ENCODE results near the gene P2RY13.
A peak's percentile ranks its signal among the peaks of the same experiment; 100 is the strongest.

The P2RY13 gene

DNA sequence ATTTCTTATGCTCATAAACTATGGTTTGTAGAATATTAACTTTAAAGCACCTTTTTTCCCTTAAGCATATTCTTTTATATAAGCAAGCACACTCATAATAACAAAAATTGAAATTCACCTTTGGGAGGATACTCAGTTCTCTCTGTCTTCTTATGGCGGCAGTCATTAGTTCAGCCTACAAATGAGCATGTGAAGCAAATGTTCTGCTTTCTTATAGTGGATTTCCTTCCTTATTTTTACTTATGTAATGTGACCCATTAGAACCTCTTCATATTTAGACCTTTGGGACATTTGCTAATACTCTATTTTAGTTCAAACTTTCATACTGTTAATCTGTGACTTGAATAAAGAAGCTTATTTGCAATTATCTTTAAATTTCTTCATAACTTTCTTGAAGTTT is at the start of gene P2RY13:
P2RY13 (minus strand) TSS at position 187 of the 400 bp plus-strand sequence; CDS start at position 166, 21 bp downstream.
- DNase-seq, result no peak

DNA sequence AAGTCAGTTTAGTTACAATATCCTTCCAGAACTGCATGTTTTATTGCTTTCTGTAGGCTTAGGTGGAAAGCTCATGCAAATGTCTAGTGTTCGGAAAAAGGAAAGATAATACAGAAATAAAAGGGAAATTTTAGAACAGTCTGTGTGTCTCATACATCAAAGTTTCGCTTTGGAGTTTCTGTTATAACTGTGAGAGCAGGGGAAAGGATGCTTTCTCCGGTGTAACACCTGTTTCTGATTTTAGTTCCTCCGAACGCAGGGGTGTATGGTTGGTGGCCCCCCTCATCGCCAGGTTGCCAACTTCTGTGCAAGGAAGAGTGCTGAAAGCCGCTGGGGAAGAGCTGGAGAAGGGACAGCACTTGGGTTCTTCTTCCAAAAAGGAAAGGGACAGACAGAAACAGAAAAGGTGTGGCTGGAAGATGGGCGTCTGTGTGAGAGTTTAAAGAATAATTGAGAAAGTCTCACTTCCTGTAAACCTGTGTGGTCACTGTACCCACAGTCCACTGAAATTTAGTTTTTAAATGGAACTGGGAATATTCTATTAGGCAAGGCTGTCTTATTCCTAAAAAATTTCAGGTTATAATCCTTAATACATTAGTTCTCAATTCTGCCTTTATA is 48.5 kb upstream of the P2RY13 start:
- DNase-seq, result no peak

DNA sequence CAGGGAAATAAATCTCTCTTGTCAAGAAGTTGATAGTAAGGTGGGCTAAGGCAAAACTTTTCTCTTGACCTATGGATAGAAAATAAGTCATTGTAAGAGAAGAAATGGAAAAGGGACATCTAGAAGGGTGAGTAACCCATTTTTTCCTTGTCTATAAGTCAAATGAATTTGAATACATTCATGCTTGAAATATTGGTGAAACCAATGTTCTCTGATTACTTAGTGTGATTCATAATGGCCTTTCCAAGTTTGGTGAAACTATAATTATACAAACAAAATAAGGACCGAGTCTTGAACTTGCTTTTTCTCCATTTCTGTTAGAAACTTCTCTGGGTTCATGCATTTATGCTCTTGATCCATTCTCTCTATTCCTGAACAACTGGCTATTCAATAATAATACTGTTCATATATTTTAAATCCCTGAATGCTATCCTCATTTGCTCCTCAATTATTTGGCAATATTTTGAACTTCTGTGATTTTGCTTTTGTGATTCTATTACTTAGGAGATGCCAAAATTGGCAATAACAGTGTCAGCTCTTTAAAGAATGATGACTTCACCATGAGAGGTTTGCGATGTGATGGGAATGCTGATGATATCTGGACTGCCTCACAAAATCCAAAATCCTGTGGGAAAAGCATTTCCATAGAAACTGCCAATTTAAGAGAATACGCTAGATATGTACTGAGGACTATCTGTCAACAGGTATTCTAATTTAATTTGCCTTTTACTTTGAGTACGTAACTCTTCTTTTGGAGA is 42.9 kb upstream of the P2RY13 start:
- DNase-seq, result no peak

DNA sequence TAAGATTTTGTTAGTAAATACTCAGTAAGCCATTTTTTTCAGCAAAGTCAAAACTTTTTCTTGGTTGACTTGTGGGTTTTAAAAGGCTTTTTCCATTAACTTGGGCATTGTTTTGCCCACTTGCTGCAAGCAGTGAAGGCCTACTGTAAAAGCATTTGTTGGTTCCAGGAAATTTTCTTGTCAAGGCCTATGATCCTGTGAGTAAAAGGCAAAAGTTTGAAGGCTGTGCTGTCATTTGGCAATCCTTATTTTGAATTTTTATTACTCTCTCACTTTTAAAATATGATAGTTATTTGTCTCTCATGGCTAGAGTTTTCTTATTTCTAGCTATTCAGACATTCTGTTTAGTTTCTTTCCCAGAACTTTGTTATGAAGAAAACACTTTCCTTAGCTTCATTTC is 42.2 kb upstream of the P2RY13 start:
- DNase-seq, result no peak

DNA sequence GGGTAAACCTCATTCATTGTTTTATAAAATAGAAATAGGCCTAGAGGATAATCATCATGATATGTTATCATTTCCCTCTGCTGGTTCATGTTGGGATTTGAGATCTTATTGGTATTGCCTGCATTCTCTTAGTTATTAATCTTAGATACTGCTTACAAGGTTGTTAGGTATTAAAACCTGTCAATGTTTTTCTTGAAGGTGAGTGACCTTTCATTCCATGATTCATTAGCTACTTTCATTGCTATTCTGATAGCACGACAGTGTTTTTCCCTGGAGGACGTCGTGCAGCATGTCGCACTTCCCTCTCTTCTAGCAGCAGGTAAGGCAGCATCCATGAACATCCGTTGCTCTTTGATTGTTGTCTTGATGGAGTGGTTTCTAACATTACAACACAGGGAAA is 38.1 kb upstream of the P2RY13 start:
- no peak for DNase-seq

DNA sequence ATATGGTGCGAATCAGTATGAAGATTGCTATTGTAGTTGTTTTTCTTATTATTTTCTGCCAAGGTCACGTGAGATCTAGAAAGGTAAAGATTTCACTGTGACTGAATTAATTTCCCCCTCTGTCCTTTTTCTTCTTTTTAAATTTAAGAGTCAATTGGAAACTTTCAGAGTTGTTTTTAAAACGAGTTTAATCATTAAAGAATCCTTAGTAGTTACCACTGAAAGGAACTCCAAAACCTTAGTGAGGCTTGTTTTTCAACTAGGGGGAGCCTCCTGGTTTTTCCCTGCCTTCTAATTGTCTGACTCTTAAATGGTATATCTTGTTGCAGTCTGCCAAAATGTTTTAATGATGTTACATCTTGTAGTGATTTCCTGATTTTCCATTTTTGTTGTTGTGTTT is 37.6 kb upstream of the P2RY13 start:
- no peak for DNase-seq

DNA sequence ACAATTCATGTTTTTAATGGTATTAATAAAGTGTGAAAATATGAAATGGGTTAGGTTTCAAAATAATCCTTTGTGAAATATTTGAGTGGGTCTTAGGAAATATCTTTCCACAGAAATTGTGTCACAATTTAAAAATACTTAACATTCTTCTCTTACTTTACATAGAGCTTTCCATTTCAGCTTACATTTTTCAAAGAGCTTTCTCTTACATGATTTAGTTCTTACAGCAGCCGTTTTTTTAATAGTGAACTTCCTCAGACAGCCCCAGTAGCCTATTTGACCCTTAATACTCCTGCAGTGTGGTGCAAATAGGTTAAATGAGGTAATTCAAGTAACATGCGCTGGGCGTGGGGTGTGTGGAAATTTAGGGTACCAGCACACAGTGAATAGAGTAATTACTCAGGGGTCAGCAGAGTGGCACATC is 33.4 kb upstream of the P2RY13 start:
- no peak for DNase-seq

DNA sequence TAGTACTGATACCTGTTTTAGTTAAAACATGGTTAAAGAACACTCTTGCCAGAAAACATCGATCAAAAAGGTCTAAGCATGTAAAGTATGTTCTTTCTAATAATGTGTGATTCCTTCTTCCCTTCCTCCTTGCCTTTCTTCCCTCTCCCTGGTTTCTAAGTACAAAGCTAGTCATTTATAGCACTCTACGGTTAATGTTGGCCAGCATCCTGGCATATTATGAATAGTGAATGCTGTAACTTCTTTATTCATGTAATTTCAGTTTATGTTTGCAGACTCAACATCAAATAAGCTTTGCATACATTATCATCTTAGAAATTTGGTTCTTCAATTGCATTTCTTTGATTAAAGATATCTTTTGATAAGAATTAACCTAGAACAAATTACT is 28.1 kb upstream of the P2RY13 start:
- DNase-seq, result no peak

DNA sequence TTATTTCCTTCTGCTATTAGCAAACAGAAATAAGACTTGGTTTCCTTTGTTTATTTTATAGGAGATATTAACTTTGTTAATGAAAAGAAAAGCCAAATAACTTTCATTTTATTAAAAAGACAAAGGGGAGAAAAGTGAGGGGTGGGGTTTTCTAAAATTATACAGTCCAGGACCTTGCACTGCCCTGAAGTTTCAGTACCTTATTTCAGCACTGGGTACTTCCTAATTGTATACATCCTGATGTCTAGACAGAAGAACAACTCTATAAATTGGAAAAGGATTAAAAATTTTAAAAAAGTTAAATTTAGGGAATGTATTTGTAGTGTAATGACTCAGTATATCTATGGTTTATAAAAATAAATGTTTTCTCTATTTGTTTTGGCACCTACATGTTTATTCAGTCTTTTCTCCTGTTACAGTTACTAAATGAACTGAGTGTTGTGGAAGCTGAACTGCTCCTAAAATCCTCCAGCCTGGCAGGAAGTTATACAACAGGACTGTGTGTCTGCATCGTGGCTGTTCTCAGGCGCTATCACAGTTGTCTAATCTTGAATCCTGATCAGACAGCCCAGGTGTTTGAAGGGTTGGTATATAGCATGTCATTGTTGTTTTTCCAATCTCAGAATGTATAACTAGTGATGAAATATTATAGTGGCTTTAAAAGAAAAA is 27.6 kb upstream of the P2RY13 start:
- no peak for DNase-seq

DNA sequence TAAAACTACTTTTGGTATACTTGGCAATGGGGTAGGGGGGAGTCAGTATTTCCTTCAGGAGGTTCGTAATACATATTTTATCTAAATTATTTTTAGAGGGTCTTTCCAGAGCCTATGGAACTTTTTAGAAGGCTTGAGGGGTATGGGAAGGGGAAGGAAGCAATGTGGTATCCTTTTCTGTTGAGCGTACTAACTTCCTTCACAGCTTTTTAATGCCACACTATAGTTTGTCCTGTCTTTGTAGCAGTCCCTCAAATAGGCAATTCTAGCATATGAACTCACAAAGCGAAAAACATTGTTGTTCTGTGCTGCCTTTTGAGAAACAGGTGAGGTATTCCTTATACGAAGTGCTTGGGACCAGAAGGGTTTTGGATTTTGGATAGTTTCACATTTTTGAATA is 22.3 kb upstream of the P2RY13 start:
- no peak for DNase-seq

DNA sequence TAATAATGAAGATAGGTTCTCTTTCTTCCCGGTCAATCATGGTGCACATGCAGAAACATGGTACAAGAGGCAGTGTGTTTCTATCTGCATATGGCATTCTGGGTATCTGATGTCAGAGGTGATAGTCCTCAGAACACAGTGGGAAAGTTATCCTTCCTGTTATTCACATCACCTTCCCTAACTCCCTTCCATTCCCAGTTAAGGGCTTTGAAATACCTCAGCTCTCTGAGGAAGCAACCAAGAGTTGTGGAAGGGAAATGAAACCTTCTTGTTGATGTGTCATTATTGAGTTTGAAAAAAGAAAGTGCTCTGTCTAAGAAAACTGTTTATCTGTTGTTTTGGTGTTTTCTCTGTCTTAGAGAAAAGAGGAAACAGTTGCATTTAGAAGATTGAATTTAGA is 21.9 kb upstream of the P2RY13 start:
- no peak for DNase-seq

DNA sequence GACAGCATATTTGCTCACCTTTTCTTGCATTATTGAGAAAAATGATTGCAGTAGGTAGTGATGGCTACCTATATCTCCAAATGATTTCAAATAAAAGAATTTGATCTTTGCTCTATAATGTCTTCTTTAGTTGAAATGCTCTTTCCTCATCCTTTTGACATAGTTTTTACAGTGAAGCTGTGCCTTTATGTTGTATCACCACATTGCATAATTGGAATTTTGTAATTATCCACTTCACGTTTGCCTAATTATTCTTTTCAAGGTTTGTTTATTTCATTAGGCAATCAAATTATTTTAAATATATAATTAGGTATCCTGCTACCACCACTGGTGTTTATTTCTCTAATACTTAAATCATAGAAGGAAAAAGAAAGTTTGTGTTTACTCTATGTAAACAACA is 21.3 kb upstream of the P2RY13 start:
- DNase-seq, result no peak

DNA sequence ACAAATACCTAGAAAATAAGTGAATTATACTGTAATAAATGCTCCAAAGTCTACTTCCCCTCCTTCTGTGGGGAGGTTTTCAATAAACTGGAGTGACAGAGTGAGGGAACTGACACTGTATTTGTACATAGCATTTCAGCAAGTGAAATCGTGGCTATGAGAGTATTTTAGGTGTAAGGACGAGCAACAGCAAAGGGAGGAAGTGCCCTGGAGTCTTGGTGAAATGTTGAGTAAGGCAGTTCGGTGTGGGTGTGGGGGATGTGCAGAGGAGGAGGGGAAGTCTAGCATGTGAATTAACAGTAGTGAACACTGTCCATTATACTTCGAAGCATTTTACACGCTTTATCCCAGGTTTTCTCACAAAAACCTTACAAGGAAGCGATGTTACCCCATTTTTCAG is 18.1 kb upstream of the P2RY13 start:
- DNase-seq, result no peak

DNA sequence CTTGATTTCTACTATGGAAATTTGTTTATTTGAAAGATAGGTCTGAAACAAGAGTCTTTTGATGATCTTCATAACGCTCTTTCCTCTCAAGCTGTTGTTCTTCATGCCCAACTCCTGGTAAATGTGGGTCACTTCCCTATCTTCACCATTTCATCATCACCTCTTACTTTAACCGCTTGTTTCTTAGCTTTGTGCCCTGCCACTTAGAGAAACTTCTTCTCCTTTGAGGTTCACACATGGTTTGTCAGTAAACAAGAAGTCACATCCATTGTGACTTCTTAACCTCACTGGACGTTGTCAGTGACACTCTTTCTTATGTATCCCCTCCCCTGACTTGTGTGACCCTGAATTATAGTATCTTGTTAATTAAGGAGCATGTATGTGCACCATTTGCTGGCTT is 16.9 kb upstream of the P2RY13 start:
- DNase-seq, result no peak

DNA sequence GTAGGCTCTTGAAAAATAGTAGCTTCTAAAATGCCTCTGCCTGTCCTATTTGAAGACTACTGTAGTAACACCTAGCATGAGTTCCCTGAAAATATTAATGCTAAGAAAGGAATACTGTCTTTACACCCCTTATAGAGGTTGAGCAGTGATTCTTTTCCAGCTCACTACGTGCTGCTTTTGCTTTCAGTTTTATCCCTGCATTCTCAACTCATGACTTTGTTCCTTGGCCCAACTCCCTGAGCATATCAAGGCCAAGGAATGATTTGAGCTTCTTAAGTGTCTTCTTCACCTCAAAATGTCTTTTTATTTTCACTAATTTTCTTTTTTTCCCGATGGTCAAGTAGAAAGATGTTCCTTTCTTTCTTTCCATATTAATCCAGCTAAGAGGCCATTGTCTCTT is 16.5 kb upstream of the P2RY13 start:
- peak; percentile 32 for DNase-seq

DNA sequence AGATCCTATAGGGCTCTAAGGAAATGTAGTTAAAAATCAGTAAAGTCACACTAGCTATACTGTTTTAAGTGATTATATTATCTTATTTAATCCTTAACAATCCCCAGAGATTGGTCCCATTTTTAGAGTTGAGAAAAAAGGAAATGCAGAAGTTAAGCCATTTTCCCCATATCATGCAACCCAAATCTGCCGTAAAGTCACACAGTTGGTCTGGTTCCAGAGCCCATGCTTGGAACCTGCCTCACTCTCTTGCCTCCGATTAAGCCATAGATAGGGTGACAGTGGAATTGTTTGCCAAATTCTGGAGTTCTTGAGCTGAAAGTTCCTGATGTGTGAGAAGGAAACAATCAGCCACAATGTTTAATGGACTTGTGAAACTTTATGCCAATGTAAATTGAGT is 2.3 kb upstream of the P2RY13 start:
- DNase-seq, result no peak

DNA sequence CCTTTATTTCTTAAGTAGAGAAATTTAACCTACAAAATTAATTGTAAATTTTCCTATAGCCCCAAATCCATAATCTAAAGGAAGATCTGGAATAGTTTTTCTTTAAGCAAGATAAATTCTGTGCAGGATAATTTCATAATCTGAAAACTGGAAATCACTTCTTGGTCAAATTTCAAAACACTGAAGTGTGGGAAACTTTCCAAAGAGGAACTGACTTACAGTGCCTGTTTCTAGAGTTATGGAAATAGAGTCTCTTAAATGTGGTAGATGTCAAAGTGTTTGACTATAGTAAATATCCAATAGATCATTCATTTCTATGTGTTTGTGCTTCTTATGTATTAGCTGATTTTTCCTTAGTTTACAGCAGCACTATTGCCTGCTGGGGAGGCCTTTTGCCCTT is 1.6 kb upstream of the P2RY13 start:
- DNase-seq, result no peak

DNA sequence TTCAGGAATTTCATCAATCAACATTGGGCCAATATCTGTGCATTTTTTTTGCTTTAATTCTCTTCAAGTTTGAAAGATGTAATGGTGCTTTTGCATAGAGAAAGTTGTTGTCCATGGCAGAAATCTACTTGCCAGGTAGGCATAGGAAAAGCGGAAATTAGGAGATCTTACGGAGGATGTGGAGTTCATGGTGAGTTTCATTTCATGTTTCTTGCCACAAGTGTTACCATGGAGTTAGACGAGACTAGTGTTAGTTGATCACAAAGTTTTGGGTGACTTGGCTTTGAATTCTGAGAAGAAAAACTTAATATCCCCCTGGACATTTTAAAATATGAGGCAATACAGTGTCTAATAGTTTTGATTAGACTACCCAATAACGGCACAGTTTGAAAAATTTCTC is 1.0 kb upstream of the P2RY13 start:
- DNase-seq, result no peak

DNA sequence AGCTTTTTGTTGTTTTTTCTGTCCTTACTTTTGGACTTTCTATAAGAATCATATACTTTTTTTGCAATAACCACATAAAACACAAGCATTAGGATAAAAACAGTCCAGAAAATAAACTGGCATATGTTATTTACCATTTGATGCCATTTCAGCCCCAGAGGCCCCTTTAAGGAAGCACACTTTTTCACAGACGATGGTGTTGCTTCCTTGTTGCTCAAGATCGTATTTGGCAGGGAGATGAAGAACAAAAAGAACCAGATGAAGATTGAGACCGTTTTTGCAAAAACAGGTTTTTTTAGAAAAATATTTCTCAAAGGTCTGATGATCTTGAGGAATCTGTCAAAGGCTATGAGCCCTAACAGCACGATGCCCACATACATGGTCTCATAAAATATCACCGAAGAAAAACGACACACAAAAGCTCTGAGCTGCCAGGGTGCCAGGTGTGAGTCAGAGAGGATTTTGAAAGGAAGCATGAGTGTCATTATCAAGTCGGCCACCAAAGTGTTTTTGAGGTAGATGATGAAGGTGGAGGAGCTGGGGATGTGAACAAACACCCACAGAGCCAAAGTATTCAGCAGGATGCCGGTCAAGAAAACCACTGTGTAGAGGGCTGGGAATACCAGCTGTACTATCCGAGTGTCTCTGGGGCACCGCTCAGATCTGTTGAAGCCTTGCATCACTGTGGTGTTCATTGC is 902 bp downstream of the P2RY13 start:
- DNase-seq, result no peak

DNA sequence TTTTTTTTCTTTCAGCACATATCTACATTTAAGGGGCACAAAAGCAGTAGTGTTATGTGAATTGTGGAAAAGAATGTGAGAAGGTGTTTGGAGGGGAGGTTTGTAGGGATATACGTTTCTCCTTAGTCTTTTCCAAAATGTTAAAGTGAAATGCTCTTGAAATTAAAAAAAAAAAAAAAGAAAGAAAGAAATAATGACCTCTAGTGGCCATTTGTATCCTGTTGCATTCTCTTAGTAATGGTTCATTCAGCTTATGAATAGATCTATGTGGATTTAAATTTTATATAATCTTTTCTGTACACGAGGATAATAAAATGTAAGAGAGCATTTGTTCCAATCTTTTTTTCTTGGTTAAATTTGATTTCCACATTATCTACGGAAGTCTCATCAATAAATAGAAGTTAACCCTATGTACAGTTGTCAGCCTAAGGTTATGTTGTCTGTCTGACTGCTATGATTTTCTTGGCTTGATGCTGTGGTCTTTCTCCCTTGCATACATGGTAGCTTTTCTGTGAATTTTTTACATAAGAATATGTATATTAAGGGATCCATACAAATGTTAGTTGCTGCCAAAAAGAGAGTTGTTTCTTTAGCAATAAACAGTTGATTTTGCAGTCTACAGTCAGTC is 1.7 kb downstream of the P2RY13 start:
- DNase-seq, result no peak

DNA sequence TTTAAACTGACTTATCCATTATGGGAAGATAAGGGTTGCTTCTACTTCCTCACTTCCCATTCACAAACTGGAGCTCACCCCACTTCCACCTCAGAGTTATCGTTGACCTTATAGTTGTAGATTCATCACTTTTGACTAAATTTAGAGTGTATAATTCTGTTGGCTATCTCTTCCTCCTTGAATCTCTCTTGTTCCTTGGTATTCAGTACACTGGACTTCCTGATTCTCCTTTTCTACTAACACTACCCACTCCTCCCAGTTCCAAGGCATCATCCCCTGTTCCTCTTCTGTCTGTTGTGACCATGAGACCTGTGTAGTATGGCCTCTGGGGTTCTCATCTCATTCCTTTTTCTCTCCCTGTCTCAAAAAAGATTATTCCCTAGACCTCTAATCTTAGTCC is 6.8 kb downstream of the P2RY13 start:
- no peak for DNase-seq

DNA sequence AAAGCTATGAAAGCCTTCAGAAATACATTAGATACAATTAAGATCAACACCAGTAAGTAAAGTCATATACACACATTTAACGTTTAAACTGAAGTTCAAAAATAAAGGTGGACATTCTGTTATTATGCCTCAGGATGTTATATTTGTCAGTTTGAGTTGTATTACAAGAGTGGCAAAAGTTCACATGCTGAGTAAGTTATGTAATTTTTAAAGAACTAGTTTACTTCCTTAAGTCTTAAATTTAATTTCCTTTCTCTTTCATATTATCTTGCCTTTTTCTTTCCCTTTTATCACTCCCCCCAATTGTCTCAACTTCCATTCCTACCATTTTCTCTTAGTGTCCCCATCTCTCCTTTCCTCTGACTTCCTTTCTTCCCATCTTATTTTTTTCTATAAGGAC is 7.8 kb downstream of the P2RY13 start:
- no peak for DNase-seq

DNA sequence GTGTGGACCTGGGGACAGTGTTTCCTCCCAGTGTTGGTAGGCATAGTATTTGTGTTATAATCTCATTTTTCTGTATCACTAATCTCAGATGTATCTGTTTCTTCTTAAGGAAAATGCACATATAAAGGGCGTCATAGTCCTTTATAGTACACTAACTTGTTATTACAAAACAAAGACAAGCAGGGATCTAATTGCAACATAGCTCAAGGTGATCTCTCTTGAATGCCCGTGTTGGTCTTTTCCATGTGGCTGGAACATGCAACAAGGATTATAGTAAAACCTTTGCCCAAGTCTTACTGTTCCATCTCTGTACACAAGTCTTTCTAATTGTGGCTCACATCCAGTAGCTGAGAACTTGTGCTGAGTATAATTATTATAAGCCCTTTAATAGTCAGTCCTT is 9.2 kb downstream of the P2RY13 start:
- DNase-seq, result no peak

All from right hindlimb (tissue), 1 donor.